HepG2 (cell line): ENCODE data around the gene HIPK3. TPM values are rescaled to one million over a fixed set of nuclear protein-coding genes. Genes with fewer than 3 reads are reported as not detected.

Experiments
- PHF21A ChIP-seq: sonication (generic); formaldehyde crosslinking; IDR thresholded peaks from 2 replicates; pipeline ENCODE4 v1.5.0; 2020; ENCODE audit warnings: mild to moderate bottlenecking, missing genetic modification reagents
- PRPF4 ChIP-seq: fragments of 200-400 bp; formaldehyde crosslinking; IDR thresholded peaks from 2 replicates; pipeline ENCODE4 v1.6.1; 2016; ENCODE audit warnings: low read length, low read depth; ENCODE audit not compliant: poor library complexity, severe bottlenecking
- RBM22 ChIP-seq: fragments of 200-400 bp; formaldehyde crosslinking; optimal IDR thresholded peaks from 2 replicates; pipeline ENCODE3; 2017; ENCODE audit warnings: mild to moderate bottlenecking, low read length, moderate library complexity
- TAF1 ChIP-seq: sonication (generic); formaldehyde crosslinking; IDR thresholded peaks from 2 replicates; pipeline ENCODE4 v1.4.0; 2020; ENCODE audit warnings: missing genetic modification reagents
- TCF7L2 ChIP-seq: IDR thresholded peaks from 2 replicates; pipeline ENCODE4 v1.6.1; 2011; ENCODE audit warnings: mild to moderate bottlenecking, low read depth, low read length, moderate library complexity
- ZBTB8A ChIP-seq: sonication (generic); formaldehyde crosslinking; IDR thresholded peaks from 2 replicates; pipeline ENCODE4 v1.4.0; 2020; ENCODE audit warnings: mild to moderate bottlenecking, low read depth, missing genetic modification reagents, borderline replicate concordance
- ZFP36 ChIP-seq: fragments of 150-350 bp; IDR thresholded peaks from 2 replicates; pipeline ENCODE4 v1.6.1; 2018; ENCODE audit warnings: borderline replicate concordance, low read length, low read depth; ENCODE audit not compliant: partially characterized antibody
- ZNF225 ChIP-seq: sonication (generic); formaldehyde crosslinking; IDR thresholded peaks from 2 replicates; pipeline ENCODE4 v1.4.0; 2020; ENCODE audit warnings: mild to moderate bottlenecking, missing genetic modification reagents
- ZNF780A ChIP-seq: sonication (generic); formaldehyde crosslinking; IDR thresholded peaks from 2 replicates; pipeline ENCODE4 v1.8.0; 2022; ENCODE audit warnings: mild to moderate bottlenecking, missing genetic modification reagents, moderate library complexity
- polyA plus RNA-seq, 8 experiments: library from polyadenylated mRNA; depleted of rRNA in 3 of 8; stranded (reverse) in 7 of 8; unstranded in 1 of 8; fragments of >200 nt; fragmentation: Illumina TruSeq in 4 of 8; extraction: Trizol in 4 of 8; gene quantifications; 2 replicates each; pipeline versions ENCODE4 v1.2.1 to v1.2.3, GENCODE V29; 2011 to 2016; ENCODE audit warnings: low read depth in 4 of 8, missing spikeins in 1 of 8, mixed read lengths in 1 of 8; ENCODE audit not compliant: insufficient read depth in 1 of 8
- total RNA-seq, 5 experiments: library from RNA; depleted of rRNA; stranded (reverse); fragments of >200 nt; fragmentation: Illumina TruSeq; extraction: Trizol; gene quantifications; 2 replicates each; pipeline ENCODE4 v1.2.3, GENCODE V29; 2016; ENCODE audit warnings: low read depth in 1 of 5
- TF ChIP-seq, protein P1 (sequence below): IDR thresholded peaks from 2 replicates; pipeline ENCODE4 v1.6.1; 2018; ENCODE audit warnings: missing genetic modification reagents
- TF ChIP-seq, protein P2 (sequence below), 2 experiments: fragments of 450-650 bp in 1 of 2; sonication (generic) in 1 of 2; formaldehyde crosslinking in 1 of 2; IDR thresholded peaks; 2 replicates each; pipeline versions ENCODE4 v1.6.1 to v1.8.0; 2016 to 2022; ENCODE audit warnings: antibody characterized with exemption in 1 of 2, mild to moderate bottlenecking in 1 of 2, missing genetic modification reagents in 1 of 2
- TF ChIP-seq, protein P3 (sequence below), 2 experiments: sonication (generic) in 1 of 2; formaldehyde crosslinking in 1 of 2; IDR thresholded peaks; 2 replicates each; pipeline versions ENCODE4 v1.4.0 to v1.6.1; 2016 to 2020; ENCODE audit warnings: borderline replicate concordance in 1 of 2, low read depth in 1 of 2, mild to moderate bottlenecking in 1 of 2, missing genetic modification reagents in 1 of 2

HIPK3 gene
- total and polyA plus RNA-seq, 2 of the 13 experiments (the other 11 are each of a cell fraction or from before 2014, with no cell fraction given) = 20.5 to 44.3 TPM

DNA sequence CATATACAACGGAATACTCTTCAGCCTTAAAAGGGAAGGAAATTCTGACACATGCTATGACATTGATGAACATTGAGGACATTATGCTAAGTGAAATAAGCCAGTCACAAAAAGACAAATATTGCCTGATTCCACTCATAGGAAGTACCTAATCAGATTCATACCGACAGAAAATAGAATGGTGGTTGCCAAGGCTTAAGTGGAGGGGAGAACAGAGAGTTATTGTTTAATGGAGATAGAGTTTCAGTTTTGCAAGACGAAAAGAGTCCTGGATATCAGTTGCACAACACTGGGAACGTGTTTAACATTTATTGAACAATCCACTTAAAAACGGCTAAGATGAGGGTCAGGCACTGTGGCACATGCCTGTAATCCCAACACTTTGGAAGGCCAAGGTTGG lies 45.6 kb upstream of the HIPK3 start (continued):
- TF ChIP-seq, protein P1, sequence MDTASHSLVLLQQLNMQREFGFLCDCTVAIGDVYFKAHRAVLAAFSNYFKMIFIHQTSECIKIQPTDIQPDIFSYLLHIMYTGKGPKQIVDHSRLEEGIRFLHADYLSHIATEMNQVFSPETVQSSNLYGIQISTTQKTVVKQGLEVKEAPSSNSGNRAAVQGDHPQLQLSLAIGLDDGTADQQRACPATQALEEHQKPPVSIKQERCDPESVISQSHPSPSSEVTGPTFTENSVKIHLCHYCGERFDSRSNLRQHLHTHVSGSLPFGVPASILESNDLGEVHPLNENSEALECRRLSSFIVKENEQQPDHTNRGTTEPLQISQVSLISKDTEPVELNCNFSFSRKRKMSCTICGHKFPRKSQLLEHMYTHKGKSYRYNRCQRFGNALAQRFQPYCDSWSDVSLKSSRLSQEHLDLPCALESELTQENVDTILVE (CRISPR knock-in tag) = no peak
- TF ChIP-seq, protein P2, sequence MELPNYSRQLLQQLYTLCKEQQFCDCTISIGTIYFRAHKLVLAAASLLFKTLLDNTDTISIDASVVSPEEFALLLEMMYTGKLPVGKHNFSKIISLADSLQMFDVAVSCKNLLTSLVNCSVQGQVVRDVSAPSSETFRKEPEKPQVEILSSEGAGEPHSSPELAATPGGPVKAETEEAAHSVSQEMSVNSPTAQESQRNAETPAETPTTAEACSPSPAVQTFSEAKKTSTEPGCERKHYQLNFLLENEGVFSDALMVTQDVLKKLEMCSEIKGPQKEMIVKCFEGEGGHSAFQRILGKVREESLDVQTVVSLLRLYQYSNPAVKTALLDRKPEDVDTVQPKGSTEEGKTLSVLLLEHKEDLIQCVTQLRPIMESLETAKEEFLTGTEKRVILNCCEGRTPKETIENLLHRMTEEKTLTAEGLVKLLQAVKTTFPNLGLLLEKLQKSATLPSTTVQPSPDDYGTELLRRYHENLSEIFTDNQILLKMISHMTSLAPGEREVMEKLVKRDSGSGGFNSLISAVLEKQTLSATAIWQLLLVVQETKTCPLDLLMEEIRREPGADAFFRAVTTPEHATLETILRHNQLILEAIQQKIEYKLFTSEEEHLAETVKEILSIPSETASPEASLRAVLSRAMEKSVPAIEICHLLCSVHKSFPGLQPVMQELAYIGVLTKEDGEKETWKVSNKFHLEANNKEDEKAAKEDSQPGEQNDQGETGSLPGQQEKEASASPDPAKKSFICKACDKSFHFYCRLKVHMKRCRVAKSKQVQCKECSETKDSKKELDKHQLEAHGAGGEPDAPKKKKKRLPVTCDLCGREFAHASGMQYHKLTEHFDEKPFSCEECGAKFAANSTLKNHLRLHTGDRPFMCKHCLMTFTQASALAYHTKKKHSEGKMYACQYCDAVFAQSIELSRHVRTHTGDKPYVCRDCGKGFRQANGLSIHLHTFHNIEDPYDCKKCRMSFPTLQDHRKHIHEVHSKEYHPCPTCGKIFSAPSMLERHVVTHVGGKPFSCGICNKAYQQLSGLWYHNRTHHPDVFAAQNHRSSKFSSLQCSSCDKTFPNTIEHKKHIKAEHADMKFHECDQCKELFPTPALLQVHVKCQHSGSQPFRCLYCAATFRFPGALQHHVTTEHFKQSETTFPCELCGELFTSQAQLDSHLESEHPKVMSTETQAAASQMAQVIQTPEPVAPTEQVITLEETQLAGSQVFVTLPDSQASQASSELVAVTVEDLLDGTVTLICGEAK (IDR thresholded peaks at IDR 0.05) = no peak
- TF ChIP-seq, protein P2 (CRISPR knock-in tag; IDR thresholded peaks at IDR 0.05) = no peak
- TF ChIP-seq PRPF4 (no peak), ZBTB8A (CRISPR knock-in tag) (no peak), TCF7L2 (no peak), RBM22 (no peak), ZNF780A (CRISPR knock-in tag) (no peak), TAF1 (CRISPR knock-in tag) (no peak), PHF21A (CRISPR knock-in tag) (0 out of 2 replicates have a peak, but pooled peaks have one; percentile 22), ZNF225 (CRISPR knock-in tag) (no peak), ZFP36 (no peak)
- TF ChIP-seq, protein P3, sequence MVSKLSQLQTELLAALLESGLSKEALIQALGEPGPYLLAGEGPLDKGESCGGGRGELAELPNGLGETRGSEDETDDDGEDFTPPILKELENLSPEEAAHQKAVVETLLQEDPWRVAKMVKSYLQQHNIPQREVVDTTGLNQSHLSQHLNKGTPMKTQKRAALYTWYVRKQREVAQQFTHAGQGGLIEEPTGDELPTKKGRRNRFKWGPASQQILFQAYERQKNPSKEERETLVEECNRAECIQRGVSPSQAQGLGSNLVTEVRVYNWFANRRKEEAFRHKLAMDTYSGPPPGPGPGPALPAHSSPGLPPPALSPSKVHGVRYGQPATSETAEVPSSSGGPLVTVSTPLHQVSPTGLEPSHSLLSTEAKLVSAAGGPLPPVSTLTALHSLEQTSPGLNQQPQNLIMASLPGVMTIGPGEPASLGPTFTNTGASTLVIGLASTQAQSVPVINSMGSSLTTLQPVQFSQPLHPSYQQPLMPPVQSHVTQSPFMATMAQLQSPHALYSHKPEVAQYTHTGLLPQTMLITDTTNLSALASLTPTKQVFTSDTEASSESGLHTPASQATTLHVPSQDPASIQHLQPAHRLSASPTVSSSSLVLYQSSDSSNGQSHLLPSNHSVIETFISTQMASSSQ (IDR thresholded peaks at IDR 0.05; ENCODE audit: low read depth) = no peak
- TF ChIP-seq, protein P3 (CRISPR knock-in tag; IDR thresholded peaks at IDR 0.05; ENCODE audit: borderline replicate concordance) = no peak
